K562 (cell line): ENCODE data around the gene NBEAL2. TPM values are rescaled to one million over a fixed set of nuclear protein-coding genes. Genes with fewer than 3 reads are reported as not detected.

Experiments used
- ATF7 ChIP-seq: fragments of 450-650 bp; IDR thresholded peaks from 2 replicates; pipeline ENCODE4 v1.7.1; 2014; ENCODE audit warnings: mild to moderate bottlenecking, moderate library complexity
- ESRRA ChIP-seq: fragments of 450-650 bp; IDR thresholded peaks from 2 replicates; pipeline ENCODE4 v1.6.1; 2014; ENCODE audit warnings: low read depth, mild to moderate bottlenecking, moderate library complexity, borderline replicate concordance
- ETV5 ChIP-seq: sonication (generic); formaldehyde crosslinking; IDR thresholded peaks from 2 replicates; pipeline ENCODE4 v1.4.0; 2020; ENCODE audit warnings: low read depth, mild to moderate bottlenecking, missing genetic modification reagents
- MYC ChIP-seq, 2 experiments: fragments of 250-450 bp in 1 of 2; sonication (Bioruptor Pico) in 1 of 2; IDR thresholded peaks; 2 replicates each; pipeline versions ENCODE4 v1.5.1 to v1.6.1; 2012 to 2021; ENCODE audit warnings: low read depth in 2 of 2, borderline replicate concordance in 1 of 2, improper control_type of control experiment in 1 of 2, low read length in 1 of 2, mild to moderate bottlenecking in 1 of 2, moderate library complexity in 1 of 2
- PHF20 ChIP-seq: fragments of 450-650 bp; IDR thresholded peaks from 2 replicates; pipeline ENCODE4 v1.6.1; 2018; ENCODE audit not compliant: partially characterized antibody
- SP2 ChIP-seq: IDR thresholded peaks from 2 replicates; pipeline ENCODE4 v1.6.1; 2011; ENCODE audit warnings: mild to moderate bottlenecking, low read depth, low read length, moderate library complexity; ENCODE audit not compliant: poor library complexity, severe bottlenecking; ENCODE audit errors: extremely low read depth
- SREBF2 ChIP-seq: sonication (generic); formaldehyde crosslinking; IDR thresholded peaks from 2 replicates; pipeline ENCODE4 v1.4.0; 2020; ENCODE audit warnings: mild to moderate bottlenecking, missing genetic modification reagents
- ZNF696 ChIP-seq: fragments of 250-450 bp; sonication (Bioruptor Pico); conservative IDR thresholded peaks from 2 replicates; pipeline ENCODE4 v1.4.0; 2020; ENCODE audit warnings: mild to moderate bottlenecking, moderate library complexity
- polyA plus RNA-seq, 8 experiments: library from polyadenylated mRNA; depleted of rRNA in 4 of 8; stranded (reverse) in 5 of 8; unstranded in 3 of 8; fragments of >200 nt; fragmentation: Nextera tagmentation in 2 of 8; fragmentation: Illumina TruSeq in 1 of 8; extraction: Ambion mirVana in 2 of 8; extraction: Trizol in 1 of 8; gene quantifications; 2 replicates each; pipeline versions ENCODE4 v1.2.1 to v1.2.3, GENCODE V29; 2011 to 2014; ENCODE audit warnings: inconsistent platforms in 1 of 8, missing spikeins in 1 of 8
- total RNA-seq, 7 experiments: library from RNA; depleted of rRNA in 6 of 7; stranded (reverse); fragments of >200 nt in 6 of 7; fragmentation: Illumina TruSeq in 2 of 7; extraction: Trizol in 2 of 7; gene quantifications; 2 replicates each; pipeline versions ENCODE4 v1.2.1 to v1.2.3, GENCODE V29; 2011 to 2021; ENCODE audit warnings: low replicate concordance in 1 of 7
- TF ChIP-seq, protein P1 (sequence below): fragments of 450-650 bp; IDR thresholded peaks from 2 replicates; pipeline ENCODE4 v1.6.1; 2016; ENCODE audit warnings: mild to moderate bottlenecking, moderate library complexity
- TF ChIP-seq, protein P2 (sequence below): fragments of 250-450 bp; sonication (Bioruptor Pico); IDR thresholded peaks from 2 replicates; pipeline ENCODE4 v1.5.0; 2021; ENCODE audit warnings: mild to moderate bottlenecking, borderline replicate concordance
- TF ChIP-seq, protein P3 (sequence below): fragments of 450-650 bp; formaldehyde crosslinking; IDR thresholded peaks from 2 replicates; pipeline ENCODE4 v1.4.0; 2020; ENCODE audit warnings: mild to moderate bottlenecking, moderate library complexity

The NBEAL2 gene
- total and polyA plus RNA-seq, 9 of the 15 experiments (the other 6 are each of a cell fraction or from before 2014, with no cell fraction given): 0.06 to 114 (median 29.6) TPM

DNA sequence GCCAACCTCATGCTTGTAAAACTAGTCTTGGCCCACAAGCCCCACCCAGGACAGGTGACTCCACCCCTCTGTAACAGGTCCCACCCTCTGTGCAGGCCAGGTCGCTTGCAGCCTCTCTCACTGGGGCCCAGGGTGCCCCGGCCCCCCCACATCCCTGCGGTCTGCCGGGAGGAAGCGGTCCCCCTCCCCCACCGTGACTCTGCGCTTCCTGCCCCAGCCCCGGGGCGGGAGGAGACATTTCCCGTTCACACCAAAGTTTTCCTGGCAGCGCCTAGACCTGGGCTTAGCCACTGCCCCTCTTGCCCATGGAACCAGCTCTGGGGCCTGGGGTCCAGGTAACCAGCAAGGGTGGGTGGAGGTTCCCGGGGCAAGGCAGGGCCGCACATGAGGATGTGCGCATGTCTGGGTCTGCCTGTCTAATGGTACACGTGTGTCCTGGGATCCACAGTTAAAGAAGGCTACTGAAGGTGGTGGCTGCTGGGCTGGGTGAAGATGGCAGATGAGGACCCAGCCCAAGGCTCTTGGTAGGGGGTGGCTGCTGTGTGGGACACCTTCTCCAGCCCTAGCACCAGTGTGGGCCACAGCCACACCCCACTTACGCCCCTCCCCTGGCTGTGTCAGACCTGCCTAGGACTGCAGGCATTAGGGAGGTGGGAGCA lies 8.4 kb downstream of the NBEAL2 start (continued):
- TF ChIP-seq, protein P1, sequence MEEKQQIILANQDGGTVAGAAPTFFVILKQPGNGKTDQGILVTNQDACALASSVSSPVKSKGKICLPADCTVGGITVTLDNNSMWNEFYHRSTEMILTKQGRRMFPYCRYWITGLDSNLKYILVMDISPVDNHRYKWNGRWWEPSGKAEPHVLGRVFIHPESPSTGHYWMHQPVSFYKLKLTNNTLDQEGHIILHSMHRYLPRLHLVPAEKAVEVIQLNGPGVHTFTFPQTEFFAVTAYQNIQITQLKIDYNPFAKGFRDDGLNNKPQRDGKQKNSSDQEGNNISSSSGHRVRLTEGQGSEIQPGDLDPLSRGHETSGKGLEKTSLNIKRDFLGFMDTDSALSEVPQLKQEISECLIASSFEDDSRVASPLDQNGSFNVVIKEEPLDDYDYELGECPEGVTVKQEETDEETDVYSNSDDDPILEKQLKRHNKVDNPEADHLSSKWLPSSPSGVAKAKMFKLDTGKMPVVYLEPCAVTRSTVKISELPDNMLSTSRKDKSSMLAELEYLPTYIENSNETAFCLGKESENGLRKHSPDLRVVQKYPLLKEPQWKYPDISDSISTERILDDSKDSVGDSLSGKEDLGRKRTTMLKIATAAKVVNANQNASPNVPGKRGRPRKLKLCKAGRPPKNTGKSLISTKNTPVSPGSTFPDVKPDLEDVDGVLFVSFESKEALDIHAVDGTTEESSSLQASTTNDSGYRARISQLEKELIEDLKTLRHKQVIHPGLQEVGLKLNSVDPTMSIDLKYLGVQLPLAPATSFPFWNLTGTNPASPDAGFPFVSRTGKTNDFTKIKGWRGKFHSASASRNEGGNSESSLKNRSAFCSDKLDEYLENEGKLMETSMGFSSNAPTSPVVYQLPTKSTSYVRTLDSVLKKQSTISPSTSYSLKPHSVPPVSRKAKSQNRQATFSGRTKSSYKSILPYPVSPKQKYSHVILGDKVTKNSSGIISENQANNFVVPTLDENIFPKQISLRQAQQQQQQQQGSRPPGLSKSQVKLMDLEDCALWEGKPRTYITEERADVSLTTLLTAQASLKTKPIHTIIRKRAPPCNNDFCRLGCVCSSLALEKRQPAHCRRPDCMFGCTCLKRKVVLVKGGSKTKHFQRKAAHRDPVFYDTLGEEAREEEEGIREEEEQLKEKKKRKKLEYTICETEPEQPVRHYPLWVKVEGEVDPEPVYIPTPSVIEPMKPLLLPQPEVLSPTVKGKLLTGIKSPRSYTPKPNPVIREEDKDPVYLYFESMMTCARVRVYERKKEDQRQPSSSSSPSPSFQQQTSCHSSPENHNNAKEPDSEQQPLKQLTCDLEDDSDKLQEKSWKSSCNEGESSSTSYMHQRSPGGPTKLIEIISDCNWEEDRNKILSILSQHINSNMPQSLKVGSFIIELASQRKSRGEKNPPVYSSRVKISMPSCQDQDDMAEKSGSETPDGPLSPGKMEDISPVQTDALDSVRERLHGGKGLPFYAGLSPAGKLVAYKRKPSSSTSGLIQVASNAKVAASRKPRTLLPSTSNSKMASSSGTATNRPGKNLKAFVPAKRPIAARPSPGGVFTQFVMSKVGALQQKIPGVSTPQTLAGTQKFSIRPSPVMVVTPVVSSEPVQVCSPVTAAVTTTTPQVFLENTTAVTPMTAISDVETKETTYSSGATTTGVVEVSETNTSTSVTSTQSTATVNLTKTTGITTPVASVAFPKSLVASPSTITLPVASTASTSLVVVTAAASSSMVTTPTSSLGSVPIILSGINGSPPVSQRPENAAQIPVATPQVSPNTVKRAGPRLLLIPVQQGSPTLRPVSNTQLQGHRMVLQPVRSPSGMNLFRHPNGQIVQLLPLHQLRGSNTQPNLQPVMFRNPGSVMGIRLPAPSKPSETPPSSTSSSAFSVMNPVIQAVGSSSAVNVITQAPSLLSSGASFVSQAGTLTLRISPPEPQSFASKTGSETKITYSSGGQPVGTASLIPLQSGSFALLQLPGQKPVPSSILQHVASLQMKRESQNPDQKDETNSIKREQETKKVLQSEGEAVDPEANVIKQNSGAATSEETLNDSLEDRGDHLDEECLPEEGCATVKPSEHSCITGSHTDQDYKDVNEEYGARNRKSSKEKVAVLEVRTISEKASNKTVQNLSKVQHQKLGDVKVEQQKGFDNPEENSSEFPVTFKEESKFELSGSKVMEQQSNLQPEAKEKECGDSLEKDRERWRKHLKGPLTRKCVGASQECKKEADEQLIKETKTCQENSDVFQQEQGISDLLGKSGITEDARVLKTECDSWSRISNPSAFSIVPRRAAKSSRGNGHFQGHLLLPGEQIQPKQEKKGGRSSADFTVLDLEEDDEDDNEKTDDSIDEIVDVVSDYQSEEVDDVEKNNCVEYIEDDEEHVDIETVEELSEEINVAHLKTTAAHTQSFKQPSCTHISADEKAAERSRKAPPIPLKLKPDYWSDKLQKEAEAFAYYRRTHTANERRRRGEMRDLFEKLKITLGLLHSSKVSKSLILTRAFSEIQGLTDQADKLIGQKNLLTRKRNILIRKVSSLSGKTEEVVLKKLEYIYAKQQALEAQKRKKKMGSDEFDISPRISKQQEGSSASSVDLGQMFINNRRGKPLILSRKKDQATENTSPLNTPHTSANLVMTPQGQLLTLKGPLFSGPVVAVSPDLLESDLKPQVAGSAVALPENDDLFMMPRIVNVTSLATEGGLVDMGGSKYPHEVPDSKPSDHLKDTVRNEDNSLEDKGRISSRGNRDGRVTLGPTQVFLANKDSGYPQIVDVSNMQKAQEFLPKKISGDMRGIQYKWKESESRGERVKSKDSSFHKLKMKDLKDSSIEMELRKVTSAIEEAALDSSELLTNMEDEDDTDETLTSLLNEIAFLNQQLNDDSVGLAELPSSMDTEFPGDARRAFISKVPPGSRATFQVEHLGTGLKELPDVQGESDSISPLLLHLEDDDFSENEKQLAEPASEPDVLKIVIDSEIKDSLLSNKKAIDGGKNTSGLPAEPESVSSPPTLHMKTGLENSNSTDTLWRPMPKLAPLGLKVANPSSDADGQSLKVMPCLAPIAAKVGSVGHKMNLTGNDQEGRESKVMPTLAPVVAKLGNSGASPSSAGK: no peak; the same call in 1 of the 2 replicates
- peak; percentile 96; the same call in 1 of the 2 replicates for TF ChIP-seq ESRRA
- TF ChIP-seq ZNF696 (CRISPR knock-in tag): no peak
- TF ChIP-seq ETV5 (CRISPR knock-in tag): peak; percentile 97
- TF ChIP-seq, protein P2, sequence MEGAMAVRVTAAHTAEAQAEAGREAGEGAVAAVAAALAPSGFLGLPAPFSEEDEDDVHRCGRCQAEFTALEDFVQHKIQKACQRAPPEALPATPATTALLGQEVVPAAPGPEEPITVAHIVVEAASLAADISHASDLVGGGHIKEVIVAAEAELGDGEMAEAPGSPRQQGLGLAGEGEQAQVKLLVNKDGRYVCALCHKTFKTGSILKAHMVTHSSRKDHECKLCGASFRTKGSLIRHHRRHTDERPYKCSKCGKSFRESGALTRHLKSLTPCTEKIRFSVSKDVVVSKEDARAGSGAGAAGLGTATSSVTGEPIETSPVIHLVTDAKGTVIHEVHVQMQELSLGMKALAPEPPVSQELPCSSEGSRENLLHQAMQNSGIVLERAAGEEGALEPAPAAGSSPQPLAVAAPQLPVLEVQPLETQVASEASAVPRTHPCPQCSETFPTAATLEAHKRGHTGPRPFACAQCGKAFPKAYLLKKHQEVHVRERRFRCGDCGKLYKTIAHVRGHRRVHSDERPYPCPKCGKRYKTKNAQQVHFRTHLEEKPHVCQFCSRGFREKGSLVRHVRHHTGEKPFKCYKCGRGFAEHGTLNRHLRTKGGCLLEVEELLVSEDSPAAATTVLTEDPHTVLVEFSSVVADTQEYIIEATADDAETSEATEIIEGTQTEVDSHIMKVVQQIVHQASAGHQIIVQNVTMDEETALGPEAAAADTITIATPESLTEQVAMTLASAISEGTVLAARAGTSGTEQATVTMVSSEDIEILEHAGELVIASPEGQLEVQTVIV (CRISPR knock-in tag): no peak
- peak; percentile 75; the same call in 1 of the 2 replicates for TF ChIP-seq ATF7
- peak; percentile 6 for TF ChIP-seq PHF20
- TF ChIP-seq MYC (IDR thresholded peaks at IDR 0.05; ENCODE audit: low read depth, low read length): no peak
- peak; percentile 77; the same call in 1 of the 2 replicates for TF ChIP-seq MYC (CRISPR knock-in tag; IDR thresholded peaks at IDR 0.05; ENCODE audit: borderline replicate concordance, low read depth)
- no peak for TF ChIP-seq SREBF2 (CRISPR knock-in tag)
- TF ChIP-seq, protein P3, sequence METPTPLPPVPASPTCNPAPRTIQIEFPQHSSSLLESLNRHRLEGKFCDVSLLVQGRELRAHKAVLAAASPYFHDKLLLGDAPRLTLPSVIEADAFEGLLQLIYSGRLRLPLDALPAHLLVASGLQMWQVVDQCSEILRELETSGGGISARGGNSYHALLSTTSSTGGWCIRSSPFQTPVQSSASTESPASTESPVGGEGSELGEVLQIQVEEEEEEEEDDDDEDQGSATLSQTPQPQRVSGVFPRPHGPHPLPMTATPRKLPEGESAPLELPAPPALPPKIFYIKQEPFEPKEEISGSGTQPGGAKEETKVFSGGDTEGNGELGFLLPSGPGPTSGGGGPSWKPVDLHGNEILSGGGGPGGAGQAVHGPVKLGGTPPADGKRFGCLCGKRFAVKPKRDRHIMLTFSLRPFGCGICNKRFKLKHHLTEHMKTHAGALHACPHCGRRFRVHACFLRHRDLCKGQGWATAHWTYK (CRISPR knock-in tag): peak; percentile 84
- peak; percentile 0 for TF ChIP-seq SP2
